ENCODE results near the gene ARFGEF2. TPM values are rescaled to one million over a fixed set of nuclear protein-coding genes. Genes with fewer than 3 reads are reported as not detected.
A peak's percentile ranks its signal among the peaks of the same experiment; 100 is the strongest.
"Not testable (repeated sequence)": the region's sequence is repeated elsewhere in the genome, so short reads cannot be mapped to it uniquely, and the experiment has no call there.

ARFGEF2 gene
- polyA plus RNA-seq (ENCODE audit: insufficient read length in 4 of 4): 10 to 100 TPM; 27.1 to 30.8 (median 28.9) TPM

GRCh38 chr20:48921168-48921882, at the start of gene ARFGEF2:
Gene ARFGEF2 (plus strand): TSS chr20:48921711. CDS start chr20:48921890, 179 bp downstream.
- peak; percentile 90 for DNase-seq (ENCODE audit: low read depth in 4 of 4, low spot score in 3 of 4)

- no peak for DNase-seq (ENCODE audit: low read depth in 4 of 4, low spot score in 3 of 4)
These were observed 46.1 kb upstream of the ARFGEF2 start for GRCh38 chr20:48875233-48875913.

- no peak for DNase-seq (ENCODE audit: low read depth in 4 of 4, low spot score in 3 of 4)
These were observed 45.6 kb upstream of the ARFGEF2 start for GRCh38 chr20:48875914-48876240.

GRCh38 chr20:48877304-48877703, 44.2 kb upstream of the ARFGEF2 start:
- DNase-seq (ENCODE audit: low read depth in 4 of 4, low spot score in 3 of 4): no peak

- DNase-seq (ENCODE audit: low read depth in 4 of 4, low spot score in 3 of 4): no peak
These were observed 42.8 kb upstream of the ARFGEF2 start for GRCh38 chr20:48878534-48879248.

GRCh38 chr20:48879612-48880245, 41.8 kb upstream of the ARFGEF2 start:
- DNase-seq (ENCODE audit: low read depth in 4 of 4, low spot score in 3 of 4): no peak

GRCh38 chr20:48880331-48880730, 41.2 kb upstream of the ARFGEF2 start:
- DNase-seq (ENCODE audit: low read depth in 4 of 4, low spot score in 3 of 4): no peak

- DNase-seq (ENCODE audit: low read depth in 4 of 4, low spot score in 3 of 4): peak in 2 of 4 donors; percentile 10 to 16
These were observed 40.4 kb upstream of the ARFGEF2 start for GRCh38 chr20:48880981-48881657.

GRCh38 chr20:48885237-48885636, 36.3 kb upstream of the ARFGEF2 start:
- no peak for DNase-seq (ENCODE audit: low read depth in 4 of 4, low spot score in 3 of 4)

GRCh38 chr20:48886194-48886593, 35.3 kb upstream of the ARFGEF2 start:
- no peak for DNase-seq (ENCODE audit: low read depth in 4 of 4, low spot score in 3 of 4)

- no peak for DNase-seq (ENCODE audit: low read depth in 4 of 4, low spot score in 3 of 4)
These were observed 34.7 kb upstream of the ARFGEF2 start for GRCh38 chr20:48886811-48887210.

GRCh38 chr20:48888517-48888916, 33.0 kb upstream of the ARFGEF2 start:
- DNase-seq (ENCODE audit: low read depth in 4 of 4, low spot score in 3 of 4): not testable (repeated sequence)

GRCh38 chr20:48889140-48889790, 32.2 kb upstream of the ARFGEF2 start:
- DNase-seq (ENCODE audit: low read depth in 4 of 4, low spot score in 3 of 4): no peak

GRCh38 chr20:48891235-48892048, 30.1 kb upstream of the ARFGEF2 start:
- DNase-seq (ENCODE audit: low read depth in 4 of 4, low spot score in 3 of 4): no peak

GRCh38 chr20:48892049-48892470, 29.5 kb upstream of the ARFGEF2 start:
- no peak for DNase-seq (ENCODE audit: low read depth in 4 of 4, low spot score in 3 of 4)

- DNase-seq (ENCODE audit: low read depth in 4 of 4, low spot score in 3 of 4): no peak
These were observed 28.6 kb upstream of the ARFGEF2 start for GRCh38 chr20:48892891-48893290.

- DNase-seq (ENCODE audit: low read depth in 4 of 4, low spot score in 3 of 4): no peak
These were observed 28.1 kb upstream of the ARFGEF2 start for GRCh38 chr20:48893374-48893773.

GRCh38 chr20:48897305-48898010, 24.1 kb upstream of the ARFGEF2 start:
- no peak for DNase-seq (ENCODE audit: low read depth in 4 of 4, low spot score in 3 of 4)
